Endothelial cell of umbilical vein (primary cell): ENCODE results near the gene DCC. TPM values are rescaled to one million over a fixed set of nuclear protein-coding genes. Genes with fewer than 3 reads are reported as not detected.

Experiments used
- BruUV-seq: library from RNA; stranded (reverse); fragments of 400-500 nt; replicated peaks from 2 replicates; lab custom pipeline; 2021; lab: Mats Ljungman, UMichigan
- CTCF ChIA-PET: fragments of 300-600, 350-600 bp; sonication (Branson Sonifier 250); formaldehyde crosslinking; loops from one replicate; lab custom pipeline; 2021; ENCODE audit warnings: antibody characterized with exemption, inconsistent platforms; lab: Charles Lee
- POLR2A ChIA-PET: fragments of 300-600, 350-600 bp; sonication (Branson Sonifier 250); formaldehyde crosslinking; loops from one replicate; lab custom pipeline; 2021; ENCODE audit warnings: antibody characterized with exemption, inconsistent platforms; lab: Charles Lee
- DNase-seq: peaks from one replicate; pipeline ENCODE4 v3.0.0-alpha.2; 2011; ENCODE audit warnings: low read depth, low spot score
- FAIRE-seq: peaks from 2 replicates; lab custom pipeline; 2011; peaks lifted over from hg19 to GRCh38; lab: Jason Lieb, UNC
- H2AFZ ChIP-seq: 2 replicates; pipeline ENCODE4 v1.6.0; 2012; ENCODE audit warnings: low read depth, low read length, control low read depth, inconsistent platforms
- H3K27ac ChIP-seq: 2 replicates; pipeline ENCODE4 v1.5.1; 2011; ENCODE audit warnings: low read depth, mild to moderate bottlenecking, control low read depth, low read length, moderate library complexity; ENCODE audit not compliant: insufficient read depth
- H3K27me3 ChIP-seq, 2 experiments: 2 replicates each; pipeline versions ENCODE4 v1.6.0 to v1.6.1; 2011; ENCODE audit warnings: low read length in 2 of 2, mixed read lengths in 1 of 2; ENCODE audit not compliant: control insufficient read depth in 2 of 2, insufficient read depth in 2 of 2
- H3K36me3 ChIP-seq, 2 experiments: 2 replicates in 1 of 2; 3 replicates in 1 of 2; pipeline ENCODE4 v1.5.1; 2011; ENCODE audit warnings: low read length in 2 of 2, mild to moderate bottlenecking in 1 of 2, moderate library complexity in 1 of 2; ENCODE audit not compliant: control insufficient read depth in 2 of 2, insufficient read depth in 2 of 2; ENCODE audit errors: extremely low read depth in 1 of 2
- H3K4me1 ChIP-seq: 3 replicates; pipeline ENCODE4 v1.5.1; 2011; ENCODE audit warnings: mild to moderate bottlenecking, low read length; ENCODE audit not compliant: control insufficient read depth, insufficient read depth; ENCODE audit errors: extremely low read depth
- H3K4me2 ChIP-seq: 2 replicates; pipeline ENCODE4 v1.6.1; 2011; ENCODE audit warnings: low read length, control low read depth, mixed read lengths; ENCODE audit not compliant: insufficient read depth
- H3K4me3 ChIP-seq, 3 experiments: fragments of 200-600 bp in 1 of 3; sonication (generic), shearing (Covaris generic) in 1 of 3; replicated peaks in 1 of 3; 2 replicates each; pipeline ENCODE4 v1.5.1; 2011 to 2016; ENCODE audit warnings: control low read depth in 3 of 3, low read length in 3 of 3, mild to moderate bottlenecking in 2 of 3, inconsistent platforms in 1 of 3, low read depth in 1 of 3, moderate library complexity in 1 of 3; ENCODE audit not compliant: insufficient read depth in 1 of 3
- H3K79me2 ChIP-seq: 2 replicates; pipeline ENCODE4 v1.6.0; 2012; ENCODE audit warnings: low read length, inconsistent platforms; ENCODE audit not compliant: control insufficient read depth, insufficient read depth
- H3K9ac ChIP-seq: replicated peaks from 2 replicates; pipeline ENCODE3; 2011; ENCODE audit warnings: low read length, control low read depth; ENCODE audit not compliant: insufficient read depth; ENCODE audit errors: extremely low read depth
- H3K9me1 ChIP-seq: replicated peaks from 3 replicates; pipeline ENCODE4 v1.6.0; 2011; ENCODE audit warnings: mild to moderate bottlenecking, low read length; ENCODE audit not compliant: control insufficient read depth, insufficient read depth; ENCODE audit errors: extremely low read depth
- H3K9me3 ChIP-seq: replicated peaks from 2 replicates; pipeline ENCODE4 v1.5.1; 2012; ENCODE audit warnings: low read length, inconsistent platforms; ENCODE audit not compliant: control insufficient read depth, insufficient read depth
- H4K20me1 ChIP-seq: replicated peaks from 2 replicates; pipeline ENCODE3; 2011; ENCODE audit warnings: mild to moderate bottlenecking, low read length; ENCODE audit not compliant: control insufficient read depth, insufficient read depth; ENCODE audit errors: extremely low read depth
- CTCF ChIP-seq, 2 donors: IDR thresholded peaks; 1 replicate in 1 of 2; 2 replicates in 1 of 2; pipeline ENCODE4 v1.5.1; 2011; ENCODE audit warnings: low read length in 2 of 2, mild to moderate bottlenecking in 2 of 2, moderate library complexity in 2 of 2, control low read depth in 1 of 2, inconsistent platforms in 1 of 2, low read depth in 1 of 2; ENCODE audit not compliant: insufficient read depth in 1 of 2; ENCODE audit errors: extremely low read depth in 1 of 2
- EZH2 ChIP-seq: IDR thresholded peaks from 2 replicates; pipeline ENCODE4 v1.6.1; 2012; ENCODE audit warnings: borderline replicate concordance, low read depth, mild to moderate bottlenecking, moderate library complexity, low read length, inconsistent platforms; ENCODE audit not compliant: severe bottlenecking
- GATA2 ChIP-seq: IDR thresholded peaks from 2 replicates; pipeline ENCODE4 v1.7.0; 2011; ENCODE audit warnings: low read depth, mild to moderate bottlenecking, moderate library complexity, mixed read lengths, low read length; ENCODE audit not compliant: insufficient read length, insufficient read depth
- JUN ChIP-seq: IDR thresholded peaks from 2 replicates; pipeline ENCODE4 v1.6.1; 2011; ENCODE audit warnings: borderline replicate concordance, low read depth; ENCODE audit not compliant: insufficient read length, insufficient read depth
- MAX ChIP-seq: IDR thresholded peaks from 2 replicates; pipeline ENCODE4 v1.6.1; 2011; ENCODE audit not compliant: insufficient read depth, insufficient read length
- MYC ChIP-seq: IDR thresholded peaks from one replicate; pipeline ENCODE4 v1.6.1; 2011; ENCODE audit warnings: mild to moderate bottlenecking, low read depth, low read length
- POLR2AphosphoS5 ChIP-seq: IDR thresholded peaks from 2 replicates; pipeline ENCODE4 v1.6.1; 2012; ENCODE audit warnings: low read depth, mild to moderate bottlenecking, control low read depth, low read length, moderate library complexity; ENCODE audit not compliant: insufficient read depth
- dilution Hi-C: fragments of 300-500 bp; cut with MboI; formaldehyde crosslinking; loops from one replicate; pipeline ENCODE4 v1.15.0; 2019; ENCODE audit warnings: low sequenced_read_pairs; ENCODE audit not compliant: extremely low pct_ligation_motif_present
- intact Hi-C: fragments of 100-400 bp; cut with micrococcal nuclease; formaldehyde crosslinking; loops from one replicate; pipeline ENCODE4 v1.10.0; 2022
- polyA plus RNA-seq, 4 experiments: library from polyadenylated mRNA; depleted of rRNA in 3 of 4; stranded (reverse) in 3 of 4; unstranded in 1 of 4; fragments of >200 nt; gene quantifications; 2 replicates each; pipeline versions ENCODE4 v1.2.1 to v1.2.3, GENCODE V29; 2011 to 2012; ENCODE audit warnings: missing spikeins in 1 of 4
- total RNA-seq: library from RNA; stranded (reverse); gene quantifications from 2 replicates; pipeline ENCODE4 v1.2.3, GENCODE V29; 2021

DCC gene
- total and polyA plus RNA-seq, 2 donors (not counting 3 experiments of a cell fraction or from before 2014, with no cell fraction given), result not detected

- ChIA-PET POLR2A (no interaction called here), CTCF (no interaction called here)
- Histone ChIP-seq H3K9me3 (no peaks in the 10 kb centered on the region), H3K27ac (no peak overlapping the region), H4K20me1 (no peaks in the 10 kb centered on the region), H3K4me3 (no peak overlapping the region), H3K79me2 (no peaks in the 10 kb centered on the region), H3K4me1 (no peaks in the 10 kb centered on the region), H3K9me1 (no peaks in the 10 kb centered on the region), H3K4me2 (no peak overlapping the region), H3K36me3 (no peaks in the 10 kb centered on the region), H3K27me3 (peaks cover 0 to 4% of the 10 kb centered on the region in 2 experiments), H3K9ac (no peak overlapping the region), H2AFZ (no peak overlapping the region)
- intact Hi-C loops (no loop called here), dilution Hi-C loops (no loop called here)
- TF ChIP-seq EZH2 (no peak), POLR2AphosphoS5 (no peak), MYC (no peak), CTCF (IDR thresholded peaks at IDR 0.05; ENCODE audit: extremely low read depth in 1 of 2, insufficient read depth in 1 of 2, low read depth in 1 of 2, low read length in 2 of 2) (no peak), GATA2 (no peak), JUN (no peak), MAX (no peak)
- no TSS peak for BruUV-seq
- FAIRE-seq, result no peak
- no peak for DNase-seq
Measured at GRCh38 chr18:52691841-52692240, 351.8 kb downstream of the DCC start.
